Natural killer cell treated with Interleukin-12 subunit alpha and Interleukin-12 subunit beta and Interleukin-15 and Interleukin-18, amount 100 ng/mL, for 72 hours (primary cell): ENCODE data around the gene PJA1. TPM values are rescaled to one million over a fixed set of nuclear protein-coding genes. Genes with fewer than 3 reads are reported as not detected.

Experiments used
- ATAC-seq, 2 donors: fragments of 150-1000 bp; cut with Tn5 transposase in 1 of 2; sonication (Bioruptor Pico), chemical (Tn5 transposase) in 1 of 2; 2 replicates each; pipeline ENCODE4 v1.10.0; 2021
- DNase-seq: peaks from one replicate; pipeline ENCODE4 v3.0.0; 2022; ENCODE audit warnings: low spot score
- H3K27ac Mint-ChIP-seq, 2 donors: 1 replicate in 1 of 2; 2 replicates in 1 of 2; pipeline ENCODE4 v1.8.0; 2022; ENCODE audit warnings: mixed read lengths in 2 of 2, mild to moderate bottlenecking in 1 of 2, moderate library complexity in 1 of 2
- H3K27me3 Mint-ChIP-seq, 2 donors: 1 replicate in 1 of 2; 2 replicates in 1 of 2; pipeline ENCODE4 v1.8.0; 2022; ENCODE audit warnings: mixed read lengths in 2 of 2
- H3K36me3 Mint-ChIP-seq: one replicate; pipeline ENCODE4 v1.8.0; 2022; ENCODE audit warnings: mixed read lengths
- H3K4me1 Mint-ChIP-seq, 2 donors: 1 replicate in 1 of 2; 2 replicates in 1 of 2; pipeline ENCODE4 v1.8.0; 2022; ENCODE audit warnings: low read depth in 2 of 2, mixed read lengths in 2 of 2, mild to moderate bottlenecking in 1 of 2
- H3K4me3 Mint-ChIP-seq: one replicate; pipeline ENCODE4 v1.8.0; 2022; ENCODE audit warnings: mixed read lengths
- H3K9me3 Mint-ChIP-seq: 2 replicates; pipeline ENCODE4 v1.8.0; 2022; ENCODE audit warnings: mixed read lengths
- total RNA-seq, 2 donors: library from RNA; stranded (reverse); gene quantifications; one replicate each; pipeline ENCODE4 v1.2.3, GENCODE V29; 2022

Gene PJA1
- total RNA-seq, 2 donors from 2014 or later: 18.8 to 20.4 TPM

DNA sequence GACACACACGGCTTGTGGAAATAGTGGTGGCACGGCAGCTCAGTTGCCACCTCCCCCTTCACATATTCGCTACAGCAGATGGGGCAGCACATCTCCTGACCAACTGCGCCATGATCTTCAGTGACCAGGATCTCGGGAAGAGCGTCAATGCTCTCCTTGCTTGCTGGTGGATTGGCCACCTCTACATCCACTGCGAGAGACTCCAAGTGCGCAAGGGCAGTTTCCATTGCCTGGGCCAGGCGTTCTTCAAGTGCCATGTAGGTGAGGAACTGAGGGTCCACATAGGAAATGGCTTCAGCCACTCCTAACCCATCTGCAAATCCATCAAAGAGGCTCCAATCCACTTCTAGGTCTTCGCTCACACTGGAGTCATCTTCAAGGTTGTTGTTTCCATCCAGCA is 3.9 kb downstream of the PJA1 start:
- peaks cover 0 to 9% of the 10 kb centered on the region in 2 donors for H3K27me3 Mint-ChIP-seq
- H3K4me3 Mint-ChIP-seq: no peak overlapping the region
- ATAC-seq (no peak), DNase-seq (no peak)
- no peaks in the 10 kb centered on the region for H3K9me3 Mint-ChIP-seq
- no peaks in the 10 kb centered on the region for H3K36me3 Mint-ChIP-seq
- H3K4me1 Mint-ChIP-seq: peaks cover 21 to 23% of the 10 kb centered on the region in 2 donors
- H3K27ac Mint-ChIP-seq: no peak overlapping the region

DNA sequence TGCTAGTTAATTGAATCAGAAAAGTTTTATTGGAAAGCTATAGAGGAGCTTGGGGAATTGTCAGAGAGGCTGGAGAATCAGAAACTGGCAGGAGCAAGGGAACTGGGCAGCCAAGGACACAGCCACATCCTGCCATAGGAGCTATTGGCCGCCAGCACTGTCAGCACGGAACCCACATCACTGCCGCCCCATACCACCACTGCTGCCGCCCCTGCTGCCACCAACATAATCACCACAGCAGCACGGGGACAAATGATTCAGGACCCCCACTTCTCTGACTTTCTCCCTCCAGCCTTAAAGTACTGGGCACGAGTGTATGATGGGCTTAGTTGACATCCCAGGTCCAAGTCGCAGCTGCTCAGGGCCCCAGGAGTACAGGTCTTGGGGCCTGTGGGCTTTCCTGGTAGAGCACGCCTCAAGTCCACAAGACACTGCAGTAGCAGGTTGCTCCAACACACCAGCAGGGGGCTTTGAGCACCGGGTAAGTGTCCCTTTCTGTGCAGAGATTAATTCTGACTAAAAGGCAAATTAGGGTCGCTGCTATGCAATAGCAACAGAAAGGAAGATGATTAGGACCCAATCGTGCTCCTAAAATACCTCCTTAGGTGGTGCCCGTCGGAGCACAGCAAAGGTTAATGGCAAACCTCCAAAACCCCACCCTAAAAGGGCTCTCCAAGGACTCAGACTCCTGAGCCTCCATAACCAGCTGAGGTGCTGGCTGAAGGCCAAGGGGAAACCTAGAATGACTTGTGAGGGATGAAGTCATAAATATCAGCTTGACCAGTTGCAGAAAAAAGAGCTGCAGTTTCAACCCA is 6.9 kb downstream of the PJA1 start:
- Mint-ChIP-seq H3K9me3 (no peaks in the 10 kb centered on the region), H3K27me3 (peaks cover 0 to 7% of the 10 kb centered on the region in 2 donors), H3K4me1 (peaks cover 10 to 11% of the 10 kb centered on the region in 2 donors), H3K4me3 (no peak overlapping the region), H3K27ac (no peak overlapping the region), H3K36me3 (no peaks in the 10 kb centered on the region)
- DNase-seq (no peak), ATAC-seq (no peak)

DNA sequence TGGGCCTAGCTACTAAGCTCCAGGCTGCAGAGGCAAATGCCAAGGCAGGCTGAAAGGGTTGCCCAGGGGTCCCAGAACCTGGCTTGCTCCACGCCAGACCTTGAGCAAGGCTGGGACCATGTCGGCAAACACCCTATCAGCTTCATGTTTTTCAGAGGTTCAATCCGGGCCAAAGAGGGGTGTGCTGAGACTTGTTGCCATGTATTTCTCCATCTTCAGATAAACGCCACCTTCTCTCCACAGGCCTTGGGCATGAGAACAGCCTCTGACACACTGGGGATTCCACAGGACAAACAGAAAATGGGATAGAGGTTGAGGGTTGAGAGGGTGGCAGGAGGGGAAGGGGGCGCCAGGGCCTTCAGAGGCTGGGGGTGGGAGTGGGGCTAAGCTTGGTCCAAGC is 8.6 kb downstream of the PJA1 start:
- DNase-seq (no peak), ATAC-seq (no peak)
- Mint-ChIP-seq H3K4me3 (no peak overlapping the region), H3K36me3 (no peaks in the 10 kb centered on the region), H3K4me1 (no peaks in the 10 kb centered on the region), H3K9me3 (no peaks in the 10 kb centered on the region), H3K27me3 (no peaks in the 10 kb centered on the region), H3K27ac (no peak overlapping the region)

DNA sequence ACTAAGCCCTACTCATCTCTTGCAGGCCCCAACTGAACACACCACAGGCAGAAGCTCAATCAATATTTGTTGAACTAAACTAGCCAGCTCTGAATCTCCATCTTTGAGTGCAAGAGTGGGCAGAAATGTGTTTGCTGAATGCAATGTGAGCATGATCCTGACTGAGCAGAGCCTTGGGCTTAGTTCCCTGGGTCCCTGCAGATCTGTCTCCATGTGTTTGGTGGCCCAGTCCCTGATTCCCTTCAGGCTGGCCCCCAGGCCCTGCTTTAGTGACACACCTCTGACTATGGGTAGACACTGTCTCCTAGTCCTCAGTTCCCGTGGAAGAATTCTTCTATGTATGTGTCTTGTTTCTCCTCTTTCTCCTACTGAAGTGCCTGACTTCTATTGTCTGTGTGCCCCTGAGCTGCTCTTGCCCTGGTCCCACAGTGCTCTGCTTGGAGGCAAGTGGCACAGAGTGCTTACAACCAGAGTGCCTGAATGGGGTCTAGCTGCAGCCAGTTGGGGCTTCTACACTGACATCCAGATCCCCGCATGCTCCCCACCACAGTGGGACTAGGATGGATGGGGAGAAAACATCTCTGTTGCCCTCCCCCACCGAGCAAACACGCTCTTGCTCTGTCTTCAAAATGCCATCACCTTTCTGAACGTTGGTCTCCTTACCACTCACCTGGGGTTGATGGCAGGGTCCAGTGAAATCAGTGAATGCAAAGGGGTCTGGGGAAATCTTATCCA is 9.3 kb downstream of the PJA1 start:
- Mint-ChIP-seq H3K9me3 (no peaks in the 10 kb centered on the region), H3K27me3 (peaks cover 0 to 4% of the 10 kb centered on the region in 2 donors), H3K4me1 (no peaks in the 10 kb centered on the region), H3K36me3 (no peaks in the 10 kb centered on the region), H3K4me3 (no peak overlapping the region), H3K27ac (no peak overlapping the region)
- DNase-seq: no peak
- no peak for ATAC-seq

DNA sequence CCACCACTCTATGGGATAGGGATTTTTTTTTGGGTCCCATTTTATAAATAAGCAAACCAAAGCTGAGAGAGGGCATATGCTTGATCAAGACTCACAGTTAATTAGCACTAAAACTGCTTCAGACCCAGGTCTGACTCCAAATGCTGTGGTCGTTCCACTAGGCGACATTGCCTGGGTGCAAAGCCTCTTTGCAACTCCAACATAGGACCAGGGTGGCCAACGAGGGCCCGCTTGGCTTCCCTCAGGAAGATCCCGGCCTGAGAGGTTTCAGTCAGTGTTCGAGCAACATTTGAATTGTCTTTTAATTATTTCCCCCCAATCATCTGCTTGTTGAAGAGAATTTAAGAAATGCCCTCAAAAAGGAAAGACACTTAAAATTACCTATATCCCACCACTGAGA is 11.2 kb downstream of the PJA1 start:
- DNase-seq: no peak
- ATAC-seq: no peak
- no peaks in the 10 kb centered on the region for H3K36me3 Mint-ChIP-seq
- H3K27ac Mint-ChIP-seq: no peak overlapping the region
- peaks cover 0 to 7% of the 10 kb centered on the region in 2 donors for H3K27me3 Mint-ChIP-seq
- no peak overlapping the region for H3K4me3 Mint-ChIP-seq
- no peaks in the 10 kb centered on the region for H3K9me3 Mint-ChIP-seq
- H3K4me1 Mint-ChIP-seq: no peaks in the 10 kb centered on the region

DNA sequence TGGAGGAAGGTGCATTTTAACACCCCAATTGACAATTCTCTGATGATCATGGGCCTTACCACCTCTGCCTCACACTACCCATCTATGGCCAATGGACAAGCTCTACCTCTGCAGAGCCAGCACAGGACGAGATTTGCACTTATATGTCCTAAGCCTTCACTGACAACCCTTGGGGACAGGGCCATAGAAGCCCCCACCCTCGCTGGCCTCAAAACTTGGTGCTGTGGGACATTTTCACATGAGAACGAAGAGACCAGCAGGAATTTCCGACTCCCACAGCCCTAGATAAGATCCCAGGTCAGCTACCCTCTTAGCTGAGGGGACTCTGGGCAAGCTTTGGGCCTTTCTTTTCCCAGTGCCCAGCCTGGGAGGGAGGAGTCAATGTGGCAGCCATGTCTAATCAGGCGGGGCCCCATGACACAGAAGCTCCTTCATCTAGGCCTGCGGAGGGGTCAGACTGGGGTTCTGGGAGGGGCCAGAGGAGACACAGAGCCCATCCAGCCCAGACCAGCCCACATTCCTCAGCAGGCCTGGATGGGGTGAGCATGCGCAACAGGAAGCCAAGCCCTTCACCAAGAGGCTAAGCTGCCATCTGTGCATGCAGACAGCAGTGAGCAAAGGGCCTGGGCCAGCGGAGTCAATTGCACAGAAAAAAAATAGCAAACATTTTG is 12.1 kb downstream of the PJA1 start:
- no peak for DNase-seq

DNA sequence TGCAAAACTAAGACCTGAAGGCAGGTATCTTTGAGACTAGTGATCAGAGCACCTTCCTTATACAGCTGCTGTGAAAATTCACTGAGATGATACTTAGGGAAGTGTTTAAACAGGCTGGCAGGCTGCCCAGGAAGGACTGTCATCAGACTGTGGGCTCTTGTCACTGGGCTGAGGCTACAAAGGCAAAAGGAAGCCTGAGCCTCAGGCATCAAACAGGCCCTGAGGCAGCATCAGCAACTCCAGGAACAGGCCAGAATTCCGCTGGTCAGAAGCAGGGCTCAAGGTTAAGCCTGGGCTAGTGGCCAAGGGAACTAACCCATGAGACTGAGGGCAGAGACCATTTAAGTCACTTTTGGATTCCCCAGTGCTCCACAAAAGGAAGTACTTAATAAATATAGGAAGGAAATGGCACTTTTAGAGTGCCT is 12.8 kb downstream of the PJA1 start:
- Mint-ChIP-seq H3K4me1 (no peaks in the 10 kb centered on the region), H3K36me3 (no peaks in the 10 kb centered on the region), H3K27ac (no peak overlapping the region), H3K9me3 (no peaks in the 10 kb centered on the region), H3K4me3 (no peak overlapping the region), H3K27me3 (peaks cover 0 to 7% of the 10 kb centered on the region in 2 donors)
- DNase-seq (no peak), ATAC-seq (no peak)

More for the DNA sequence above, 12.1 kb downstream of the PJA1 start:
- Mint-ChIP-seq H3K36me3 (no peaks in the 10 kb centered on the region), H3K27me3 (peaks cover 0 to 7% of the 10 kb centered on the region in 2 donors), H3K4me3 (no peak overlapping the region), H3K4me1 (no peaks in the 10 kb centered on the region), H3K27ac (no peak overlapping the region), H3K9me3 (no peaks in the 10 kb centered on the region)
- ATAC-seq: no peak

DNA sequence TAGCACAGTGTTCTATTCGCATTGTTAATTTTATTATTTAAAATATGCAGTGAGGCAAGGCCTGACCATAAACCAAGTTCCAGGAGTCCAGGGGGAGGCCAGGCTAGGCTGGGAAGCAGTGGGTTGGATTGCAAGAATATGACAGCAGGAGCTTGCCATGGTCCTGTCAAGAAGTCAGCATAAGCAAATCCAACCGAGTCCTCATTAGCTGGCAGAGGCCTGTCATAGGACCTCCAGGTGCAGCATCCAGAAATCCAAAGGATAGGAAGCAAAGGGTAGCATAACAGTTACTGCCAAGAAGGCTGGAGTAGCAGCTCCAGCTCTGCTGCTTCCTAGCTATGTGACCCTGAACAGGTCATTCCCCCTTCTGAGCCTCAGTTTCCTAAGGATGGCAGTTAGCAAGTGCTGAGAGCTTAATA is 13.4 kb downstream of the PJA1 start:
- H3K36me3 Mint-ChIP-seq: no peaks in the 10 kb centered on the region
- DNase-seq (no peak), ATAC-seq (no peak)
- no peaks in the 10 kb centered on the region for H3K9me3 Mint-ChIP-seq
- peaks cover 0 to 7% of the 10 kb centered on the region in 2 donors for H3K27me3 Mint-ChIP-seq
- H3K4me1 Mint-ChIP-seq: no peaks in the 10 kb centered on the region
- no peak overlapping the region for H3K4me3 Mint-ChIP-seq
- H3K27ac Mint-ChIP-seq: no peak overlapping the region

DNA sequence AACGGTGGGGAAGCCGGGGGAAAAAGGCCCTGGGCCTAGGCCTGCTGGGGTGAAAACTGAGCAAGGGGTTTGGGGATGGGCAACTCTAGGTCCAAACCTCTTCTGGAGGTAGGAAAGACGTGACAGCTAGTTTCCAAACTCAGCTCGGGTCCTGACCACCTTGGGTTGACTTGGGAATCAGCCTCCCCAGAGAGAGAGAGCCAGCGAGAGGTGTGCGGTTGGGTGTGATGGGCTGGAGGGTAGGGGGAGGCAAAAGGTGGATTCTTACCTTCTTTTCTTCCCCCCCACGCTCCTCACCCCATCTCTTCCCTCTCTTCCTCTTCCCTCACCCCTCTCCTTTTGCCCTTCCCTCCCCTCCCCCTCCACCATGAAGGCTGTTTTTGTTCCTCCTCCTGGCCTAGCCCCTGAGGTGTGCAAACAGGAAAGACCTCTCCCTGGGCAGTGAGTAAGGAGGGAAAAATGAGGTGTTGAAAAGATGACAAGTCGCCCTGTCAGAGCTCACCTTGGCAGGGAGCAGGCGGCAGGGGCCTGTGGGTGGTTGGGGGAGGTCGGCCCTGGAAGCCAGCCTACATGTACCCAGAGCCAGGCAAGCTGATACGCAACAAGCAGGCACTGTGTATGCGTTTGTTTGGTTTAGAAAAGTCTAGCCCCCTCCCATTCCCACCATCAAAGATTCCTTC is 14.8 kb downstream of the PJA1 start:
- peaks cover 0 to 10% of the 10 kb centered on the region in 2 donors for H3K27me3 Mint-ChIP-seq
- no peaks in the 10 kb centered on the region for H3K36me3 Mint-ChIP-seq
- no peak overlapping the region for H3K4me3 Mint-ChIP-seq
- DNase-seq: no peak
- no peaks in the 10 kb centered on the region for H3K9me3 Mint-ChIP-seq
- no peaks in the 10 kb centered on the region for H3K4me1 Mint-ChIP-seq
- no peak for ATAC-seq
- H3K27ac Mint-ChIP-seq: no peak overlapping the region

DNA sequence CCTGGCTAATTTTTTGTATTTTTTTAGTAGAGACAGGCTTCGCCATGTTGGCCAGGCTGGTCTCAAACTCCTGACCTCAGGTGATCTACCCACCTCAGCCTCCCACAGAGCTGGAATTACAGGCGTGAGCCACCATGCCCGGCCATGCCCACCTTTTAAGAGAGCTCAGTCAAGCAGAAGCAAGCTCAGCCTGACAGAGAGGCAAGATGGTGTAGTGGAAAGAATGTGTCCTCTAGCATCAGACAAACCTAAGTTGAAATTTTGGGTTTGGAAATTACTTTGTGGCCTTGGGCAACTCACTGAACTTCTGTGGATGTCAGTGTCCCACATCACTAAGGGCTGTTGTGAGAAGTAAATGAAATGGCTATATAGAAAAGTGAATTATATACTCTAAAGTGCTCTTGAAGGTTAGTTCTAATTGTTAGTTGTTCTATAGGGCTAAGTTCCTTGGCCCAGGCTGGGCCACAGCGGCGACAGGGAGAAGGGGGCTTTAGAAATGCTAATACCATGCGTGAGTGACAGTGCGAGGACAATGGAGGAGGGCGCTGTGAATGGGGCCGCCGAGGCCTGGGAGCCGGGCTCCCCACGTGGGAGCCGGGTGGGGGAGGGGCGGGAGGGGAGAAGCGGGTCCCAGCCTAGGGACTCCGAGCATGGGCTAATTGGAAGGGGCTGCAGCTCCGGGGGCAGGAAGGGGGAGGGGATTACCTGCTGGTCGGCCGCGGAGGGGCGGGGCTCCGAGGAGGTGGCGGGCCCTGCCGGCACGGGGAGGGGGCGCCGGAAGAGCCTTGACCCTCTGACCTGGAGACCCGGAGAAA is 15.6 kb downstream of the PJA1 start:
- no peak overlapping the region for H3K4me3 Mint-ChIP-seq
- no peak overlapping the region for H3K27ac Mint-ChIP-seq
- no peaks in the 10 kb centered on the region for H3K9me3 Mint-ChIP-seq
- H3K4me1 Mint-ChIP-seq: no peaks in the 10 kb centered on the region
- H3K36me3 Mint-ChIP-seq: no peaks in the 10 kb centered on the region
- no peak for DNase-seq
- no peak for ATAC-seq
- H3K27me3 Mint-ChIP-seq: peaks cover 0 to 10% of the 10 kb centered on the region in 2 donors

DNA sequence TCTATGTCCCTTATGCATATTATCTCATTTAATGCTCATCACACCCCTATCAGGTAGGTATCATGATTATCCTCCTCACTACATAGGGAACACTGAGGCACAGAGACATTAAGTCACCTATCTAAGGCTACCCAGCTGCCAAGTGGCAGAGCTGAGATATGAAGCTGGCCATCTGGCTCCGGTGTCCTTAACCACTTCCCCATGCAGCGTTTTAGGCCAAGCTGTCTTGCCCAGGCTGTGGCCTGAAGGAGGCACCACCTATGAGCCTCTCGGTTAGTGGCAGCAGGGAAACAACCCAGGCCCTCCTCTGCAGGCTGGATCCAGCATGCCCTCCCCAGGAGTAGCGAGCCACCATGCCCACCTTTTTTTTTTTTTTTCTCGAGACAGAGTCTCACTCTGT is 16.3 kb downstream of the PJA1 start:
- DNase-seq (no peak), ATAC-seq (no peak)
- Mint-ChIP-seq H3K27ac (no peak overlapping the region), H3K4me3 (no peak overlapping the region), H3K36me3 (no peaks in the 10 kb centered on the region), H3K27me3 (peaks cover 0 to 10% of the 10 kb centered on the region in 2 donors), H3K9me3 (no peaks in the 10 kb centered on the region), H3K4me1 (no peaks in the 10 kb centered on the region)

DNA sequence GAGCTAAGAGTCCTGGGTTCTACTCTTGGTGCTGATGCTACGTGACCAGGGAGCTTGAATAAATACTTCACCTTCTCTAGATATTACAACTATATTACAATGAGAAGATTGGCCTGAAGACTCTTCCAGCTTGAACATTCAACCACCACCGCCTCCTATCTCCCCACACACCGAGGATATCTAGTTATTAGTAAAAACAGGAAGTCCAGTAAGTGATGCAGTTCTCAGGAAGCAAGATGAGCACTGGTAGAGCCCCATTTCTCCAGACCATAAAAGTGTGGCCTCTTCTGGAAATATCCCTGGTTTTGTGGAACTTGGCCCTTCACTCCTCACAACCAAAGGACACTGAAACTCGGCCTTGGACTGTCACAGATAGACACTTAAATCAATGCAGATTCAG is 18.5 kb downstream of the PJA1 start:
- Mint-ChIP-seq H3K27ac (no peak overlapping the region), H3K27me3 (peaks cover 0 to 10% of the 10 kb centered on the region in 2 donors), H3K4me1 (no peaks in the 10 kb centered on the region), H3K36me3 (no peaks in the 10 kb centered on the region), H3K4me3 (no peak overlapping the region), H3K9me3 (no peaks in the 10 kb centered on the region)
- ATAC-seq (no peak), DNase-seq (no peak)

DNA sequence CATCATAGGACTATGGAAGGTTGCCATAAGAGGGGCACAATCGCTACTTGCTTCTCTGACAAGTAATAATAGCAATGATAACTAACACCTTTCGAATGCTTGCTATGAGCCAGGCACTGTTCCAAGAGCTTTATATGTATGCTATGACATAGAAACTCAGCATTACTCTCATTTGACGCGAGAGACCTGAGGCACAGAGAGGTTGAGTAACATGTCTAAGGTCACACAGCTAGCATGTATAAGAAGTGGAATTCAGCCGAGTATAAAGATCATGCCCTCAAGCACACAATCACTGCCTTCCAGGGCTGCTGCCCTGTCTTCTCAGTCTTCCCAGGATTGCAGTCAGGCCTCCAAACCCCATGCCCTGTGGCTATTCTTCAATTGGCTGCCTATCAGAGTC is 19.5 kb downstream of the PJA1 start:
- H3K27me3 Mint-ChIP-seq: peaks cover 0 to 5% of the 10 kb centered on the region in 2 donors
- H3K4me1 Mint-ChIP-seq: no peaks in the 10 kb centered on the region
- DNase-seq: no peak
- H3K36me3 Mint-ChIP-seq: no peaks in the 10 kb centered on the region
- H3K27ac Mint-ChIP-seq: no peak overlapping the region
- no peak overlapping the region for H3K4me3 Mint-ChIP-seq
- ATAC-seq: no peak
- H3K9me3 Mint-ChIP-seq: no peaks in the 10 kb centered on the region
